ENCODE data around the gene TPSAB1.
A peak's percentile ranks its signal among the peaks of the same experiment; 100 is the strongest.

Gene TPSAB1

DNA sequence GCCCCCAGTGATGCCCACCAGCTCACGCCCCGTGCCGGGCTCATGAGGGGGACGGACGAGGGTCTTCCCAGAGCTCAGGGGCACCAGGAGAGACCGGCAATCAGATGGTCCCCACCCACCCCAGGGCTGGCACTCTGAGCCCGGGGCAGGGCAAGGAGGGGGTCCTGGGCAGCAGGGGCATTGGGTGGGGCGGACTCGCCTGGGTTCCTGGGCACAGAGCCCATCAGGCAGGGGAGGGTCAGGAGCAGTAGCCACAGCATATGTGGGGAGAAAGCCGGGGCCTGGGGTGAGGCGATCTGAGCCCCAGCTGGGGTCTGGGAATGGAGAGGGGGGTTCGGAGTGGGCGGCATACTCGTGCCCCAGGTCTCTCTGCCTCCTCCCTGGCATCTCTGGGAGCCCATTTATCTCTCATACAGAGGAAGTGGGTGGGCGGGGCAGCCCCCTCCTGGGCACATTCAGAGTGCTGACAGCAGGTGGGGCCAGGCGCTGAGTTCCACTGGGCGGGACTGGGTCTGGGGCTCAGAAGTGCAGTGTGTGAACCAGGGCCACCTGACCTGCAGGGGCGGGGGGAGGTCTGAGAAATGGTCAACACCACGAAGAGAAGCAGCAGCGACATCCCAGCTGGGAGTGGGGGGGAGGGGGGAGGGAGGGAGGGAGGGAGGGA is 48.4 kb downstream of the TPSAB1 start:
- no peak for DNase-seq

DNA sequence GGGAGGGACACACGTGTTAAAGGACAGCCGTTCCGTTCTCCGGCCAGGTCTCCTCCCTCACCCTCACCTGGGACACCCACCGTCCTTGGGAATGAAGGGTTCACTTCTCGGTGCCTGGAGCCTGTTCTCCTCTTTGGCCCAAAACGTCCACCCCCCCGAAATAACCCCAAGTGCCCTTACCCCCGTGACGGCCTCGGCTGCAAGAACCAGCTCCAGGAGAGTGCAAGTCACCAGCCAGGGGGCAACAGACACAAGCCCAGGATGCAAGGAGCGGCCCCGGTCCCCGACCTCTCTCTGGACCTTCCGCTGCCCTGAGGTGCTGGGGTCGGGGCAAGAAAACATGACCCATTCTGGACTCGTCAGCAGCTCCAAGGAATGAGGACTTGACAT is 49.0 kb downstream of the TPSAB1 start:
- DNase-seq = no peak

DNA sequence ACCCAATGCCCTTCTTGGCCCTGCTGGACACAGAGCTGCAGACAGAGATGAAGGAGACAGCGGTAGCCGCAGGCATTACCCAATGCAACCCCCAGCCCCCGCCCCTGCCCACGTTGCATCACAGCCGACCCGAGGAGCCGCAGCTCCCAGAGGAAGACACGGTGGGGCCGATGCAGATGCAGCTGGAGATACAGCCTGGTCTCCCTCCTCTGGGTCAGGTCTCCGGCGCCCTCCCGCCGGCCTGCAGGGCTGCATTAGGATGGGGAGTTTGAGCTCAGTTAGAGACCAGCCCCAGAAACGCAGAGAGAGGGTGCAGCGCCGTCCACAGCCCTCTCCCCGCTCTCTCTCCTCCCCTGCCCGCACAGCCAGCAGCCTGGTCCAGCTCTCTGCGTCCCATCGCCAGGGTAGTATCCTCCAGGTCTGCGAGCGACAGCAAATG is 49.6 kb downstream of the TPSAB1 start:
- peak in 1 of 3 donors; percentile 31 for DNase-seq

DNA sequence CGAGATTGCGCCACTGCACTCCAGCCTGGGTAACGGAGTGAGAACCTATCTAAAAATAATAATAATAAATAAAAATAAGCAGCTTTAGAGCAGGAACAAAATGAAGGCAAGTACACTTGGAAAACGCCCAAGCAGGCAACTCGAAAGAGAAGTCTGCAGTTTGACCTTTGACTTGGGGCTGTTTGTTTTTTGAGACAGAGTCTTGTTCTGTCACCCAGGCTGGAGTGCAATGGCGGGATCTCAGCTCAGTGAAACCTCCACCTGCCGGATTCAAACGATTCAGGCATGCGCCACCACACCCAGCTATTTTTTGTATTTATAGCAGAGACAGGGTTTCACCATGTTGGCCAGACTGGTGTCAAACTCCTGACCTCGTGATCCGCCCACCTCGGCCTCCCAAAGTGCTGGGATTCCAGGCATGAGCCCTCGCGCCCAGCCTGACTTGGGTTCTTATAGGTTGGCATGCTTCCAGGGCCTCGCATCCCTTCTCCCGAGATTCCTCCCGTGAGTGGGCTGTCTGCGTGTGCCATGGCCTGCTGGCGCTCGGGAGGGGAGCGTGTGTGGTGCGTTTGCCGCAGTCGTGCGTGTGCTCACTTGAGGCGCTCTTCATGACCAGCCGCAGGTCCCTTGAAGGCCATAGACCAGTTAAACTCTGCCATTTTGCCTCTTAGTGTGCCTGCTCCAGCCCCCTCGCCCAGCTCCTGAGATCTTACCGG is 50.5 kb downstream of the TPSAB1 start:
- no peak for DNase-seq

DNA sequence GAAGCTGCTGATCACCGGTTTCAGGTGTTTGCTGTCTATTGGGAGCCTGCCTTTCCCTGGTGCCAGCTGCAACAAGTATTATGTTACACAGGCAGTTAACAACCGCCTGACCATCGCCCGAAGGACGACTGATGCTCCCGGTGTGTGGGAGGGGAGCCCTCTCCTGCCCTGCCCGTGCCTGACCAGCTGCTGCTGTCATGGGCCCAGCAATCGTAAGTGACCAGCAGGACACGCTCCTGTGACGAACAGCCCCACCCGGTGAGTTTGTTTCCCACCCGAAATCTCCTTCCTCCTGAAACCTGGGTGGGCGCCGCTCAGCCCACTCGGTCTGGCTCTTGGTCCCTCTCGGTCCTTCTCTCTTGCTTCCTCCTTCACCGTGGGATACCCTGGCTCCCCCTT is 51.1 kb downstream of the TPSAB1 start:
- DNase-seq = no peak

All from suppressor macrophage treated with lipopolysaccharide for 1 hour (primary cell).